ENCODE measurements around the gene PCK1. TPM values are rescaled to one million over a fixed set of nuclear protein-coding genes. Genes with fewer than 3 reads are reported as not detected.

Gene PCK1
- total RNA-seq, 4 donors from 2014 or later: 395 to 794 (median 739) TPM

- H3K4me3 ChIP-seq: no peak overlapping the region
- peaks cover 5 to 28% (median 26%) of the 10 kb centered on the region in 4 donors for H3K4me1 ChIP-seq
- DNase-seq: no peak
- no peaks in the 10 kb centered on the region for H3K36me3 ChIP-seq
- in situ Hi-C loops (cut with MboI; ENCODE audit: low pct_ligation_motif_present in 1 of 4, low pct_unique_long_range_greater_than_20kb in 1 of 4, low sequenced_read_pairs in 3 of 4): loop anchor here in 1 of 4 donors (25.0 kb wide), 1 partner anchor 209 kb away; the partner anchor contains the start of gene RBM38
- H3K27me3 ChIP-seq: no peaks in the 10 kb centered on the region
- no peak overlapping the region for H3K27ac ChIP-seq
- TF ChIP-seq POLR2AphosphoS5 (IDR thresholded peaks at IDR 0.05) (no peak), EP300 (IDR thresholded peaks at IDR 0.05; ENCODE audit: low read depth) (no peak), POLR2A (IDR thresholded peaks at IDR 0.05) (no peak), CTCF (IDR thresholded peaks at IDR 0.05) (no peak)
- intact Hi-C loops (cut with DNase I; ENCODE audit: low total_unique reads): loop anchor here (10.0 kb wide), 1 partner anchor 222 kb away; no protein-coding TSS in a partner anchor
- H3K9me3 ChIP-seq: no peaks in the 10 kb centered on the region
- 64 to 100% methylated on average over 1 to 11 of the region's 11 CpGs for WGBS, 2 donors (ENCODE audit: low coverage in 1 of 2)
These were observed 35.4 kb downstream of the PCK1 start for GRCh38 chr20:57596358-57596757.

GRCh38 chr20:57596998-57597939 is 36.4 kb downstream of the PCK1 start:
- no peak for TF ChIP-seq POLR2A (IDR thresholded peaks at IDR 0.05)
- no peak for TF ChIP-seq POLR2AphosphoS5 (IDR thresholded peaks at IDR 0.05)
- peak; percentile 93 to 99 (median 97) for TF ChIP-seq CTCF (IDR thresholded peaks at IDR 0.05)
- TF ChIP-seq EP300 (IDR thresholded peaks at IDR 0.05; ENCODE audit: low read depth): no peak
- in situ Hi-C loops (cut with MboI; ENCODE audit: low pct_ligation_motif_present in 1 of 4, low pct_unique_long_range_greater_than_20kb in 1 of 4, low sequenced_read_pairs in 3 of 4) (loop anchor here in 1 of 4 donors (25.0 kb wide), 1 partner anchor 210 kb away; the partner anchor contains the start of gene RBM38), intact Hi-C loops (cut with DNase I; ENCODE audit: low total_unique reads) (loop anchor here (10.0 kb wide), 1 partner anchor 222 kb away; no protein-coding TSS in a partner anchor)
- H3K27ac ChIP-seq: no peak overlapping the region
- no peaks in the 10 kb centered on the region for H3K36me3 ChIP-seq
- peaks cover 5 to 28% (median 26%) of the 10 kb centered on the region in 4 donors for H3K4me1 ChIP-seq
- no peaks in the 10 kb centered on the region for H3K9me3 ChIP-seq
- peak overlapping the region in 1 of 4 donors; percentile 27 for H3K4me3 ChIP-seq
- H3K27me3 ChIP-seq: no peaks in the 10 kb centered on the region
- WGBS, 2 donors (ENCODE audit: low coverage in 1 of 2): 31 to 73% methylated on average over 3 to 26 of the region's 39 CpGs
- peak; percentile 79 for DNase-seq

- H3K36me3 ChIP-seq: no peaks in the 10 kb centered on the region
- intact Hi-C loops (cut with DNase I; ENCODE audit: low total_unique reads): loop anchor here (10.0 kb wide), 1 partner anchor 223 kb away; no protein-coding TSS in a partner anchor
- DNase-seq: no peak
These were observed 37.1 kb downstream of the PCK1 start for GRCh38 chr20:57598060-57598459.

GRCh38 chr20:57598491-57598890 is 37.6 kb downstream of the PCK1 start:
- Histone ChIP-seq H3K36me3 (no peaks in the 10 kb centered on the region), H3K4me3 (no peak overlapping the region), H3K9me3 (no peaks in the 10 kb centered on the region), H3K27ac (no peak overlapping the region), H3K27me3 (no peaks in the 10 kb centered on the region), H3K4me1 (peaks cover 5 to 21% (median 18%) of the 10 kb centered on the region in 4 donors)
- DNase-seq: no peak
- intact Hi-C loops (cut with DNase I; ENCODE audit: low total_unique reads): loop anchor here (10.0 kb wide), 1 partner anchor 224 kb away; no protein-coding TSS in a partner anchor
- 79% methylated on average over 5 of the region's 5 CpGs; no CpG with 5 or more reads in 1 of the 2 donors for WGBS, 2 donors (ENCODE audit: low coverage in 1 of 2)
- in situ Hi-C loops (cut with MboI; ENCODE audit: low pct_ligation_motif_present in 1 of 4, low pct_unique_long_range_greater_than_20kb in 1 of 4, low sequenced_read_pairs in 3 of 4): loop anchor here in 1 of 4 donors (25.0 kb wide), 1 partner anchor 211 kb away; the partner anchor contains the start of gene RBM38
- no peak for TF ChIP-seq EP300 (IDR thresholded peaks at IDR 0.05; ENCODE audit: low read depth)
- no peak for TF ChIP-seq POLR2AphosphoS5 (IDR thresholded peaks at IDR 0.05)
- TF ChIP-seq CTCF (IDR thresholded peaks at IDR 0.05): no peak
- no peak for TF ChIP-seq POLR2A (IDR thresholded peaks at IDR 0.05)

More at GRCh38 chr20:57598060-57598459, 37.1 kb downstream of the PCK1 start:
- in situ Hi-C loops (cut with MboI; ENCODE audit: low pct_ligation_motif_present in 1 of 4, low pct_unique_long_range_greater_than_20kb in 1 of 4, low sequenced_read_pairs in 3 of 4): loop anchor here in 1 of 4 donors (25.0 kb wide), 1 partner anchor 211 kb away; the partner anchor contains the start of gene RBM38
- WGBS, 2 donors (ENCODE audit: low coverage in 1 of 2): 75% methylated on average over 10 of the region's 10 CpGs; no CpG with 5 or more reads in 1 of the 2 donors
- H3K4me3 ChIP-seq: no peak overlapping the region
- no peak overlapping the region for H3K27ac ChIP-seq
- no peak for TF ChIP-seq POLR2A (IDR thresholded peaks at IDR 0.05)
- H3K27me3 ChIP-seq: no peaks in the 10 kb centered on the region
- H3K4me1 ChIP-seq: peaks cover 5 to 26% (median 23%) of the 10 kb centered on the region in 4 donors
- H3K9me3 ChIP-seq: no peaks in the 10 kb centered on the region
